K562 (cell line): ENCODE measurements around the gene DIAPH1. TPM values are rescaled to one million over a fixed set of nuclear protein-coding genes. Genes with fewer than 3 reads are reported as not detected.

Experiments
- ATAC-seq: fragments of 200-7000 bp; cut with Tn5 transposase; 3 replicates; pipeline ENCODE4 v1.9.1; 2020; ENCODE audit warnings: moderate library complexity
- BruUV-seq: library from RNA; stranded (reverse); fragments of 400-500 nt; replicated peaks from 2 replicates; lab custom pipeline; 2021; lab: Mats Ljungman, UMichigan
- CTCF ChIA-PET: fragments of 300-600 bp; formaldehyde crosslinking; extraction: SDS; loops from one replicate; lab custom pipeline; 2021; ENCODE audit warnings: low intra/inter-chr PET ratio; lab: Yijun Ruan, JAX
- POLR2A ChIA-PET: fragments of 300-600, 350-650 bp; sonication (Branson Sonifier 250); formaldehyde crosslinking; extraction: SDS; loops from one replicate; lab custom pipeline; 2021; ENCODE audit warnings: antibody characterized with exemption, inconsistent platforms; lab: Yijun Ruan, JAX
- DNase-seq, 4 experiments: peaks; one replicate each; pipeline versions ENCODE4 v3.0.0 to v3.0.0-alpha.2; 2011 to 2018; ENCODE audit warnings: low spot score in 3 of 4, mixed read lengths in 3 of 4; ENCODE audit errors: extremely low read depth in 1 of 4
- FAIRE-seq: peaks from 2 replicates; lab custom pipeline; 2011; peaks lifted over from hg19 to GRCh38; lab: Jason Lieb, UNC
- H2AFZ ChIP-seq: 2 replicates; pipeline ENCODE4 v1.6.0; 2011; ENCODE audit warnings: low read depth, low read length, control low read depth, inconsistent platforms
- H3K27ac ChIP-seq: fragments of 200-600 bp; 3 replicates; pipeline ENCODE4 v1.8.0; 2011; ENCODE audit warnings: low read depth, mild to moderate bottlenecking, control low read depth, inconsistent platforms, low read length, moderate library complexity, mixed read lengths; ENCODE audit errors: extremely low read depth
- H3K27me3 ChIP-seq, 2 experiments: fragments of 300-600 bp in 1 of 2; 2 replicates in 1 of 2; 3 replicates in 1 of 2; pipeline versions ENCODE4 v1.6.0 to v1.8.0; 2011; ENCODE audit warnings: inconsistent platforms in 2 of 2, low read length in 2 of 2, mild to moderate bottlenecking in 1 of 2, mixed read lengths in 1 of 2, moderate library complexity in 1 of 2; ENCODE audit not compliant: control insufficient read depth in 2 of 2, insufficient read depth in 2 of 2
- H3K36me3 ChIP-seq: fragments of 300-600 bp; 3 replicates; pipeline ENCODE4 v1.8.0; 2011; ENCODE audit warnings: mild to moderate bottlenecking, low read length, inconsistent platforms; ENCODE audit not compliant: control insufficient read depth, insufficient read depth
- H3K4me1 ChIP-seq, 2 experiments: fragments of 200-600 bp in 1 of 2; replicated peaks in 1 of 2; 2 replicates in 1 of 2; 3 replicates in 1 of 2; pipeline versions ENCODE4 v1.5.1 to v1.8.0; 2011; ENCODE audit warnings: inconsistent platforms in 2 of 2, low read length in 2 of 2, mild to moderate bottlenecking in 1 of 2, mixed read lengths in 1 of 2, moderate library complexity in 1 of 2; ENCODE audit not compliant: control insufficient read depth in 2 of 2, insufficient read depth in 2 of 2
- H3K4me2 ChIP-seq: 2 replicates; pipeline ENCODE4 v1.6.1; 2011; ENCODE audit warnings: low read length, control low read depth, inconsistent platforms, mixed read lengths; ENCODE audit not compliant: insufficient read depth
- H3K4me3 ChIP-seq: fragments of 200-600 bp; sonication (generic), shearing (Covaris generic); 2 replicates; pipeline ENCODE4 v1.5.1; 2016; ENCODE audit warnings: control low read depth, inconsistent platforms
- H3K79me2 ChIP-seq: fragments of 200-600 bp; 3 replicates; pipeline ENCODE4 v1.8.0; 2011; ENCODE audit warnings: low read length, inconsistent platforms; ENCODE audit not compliant: control insufficient read depth, insufficient read depth
- H3K9ac ChIP-seq, 2 experiments: 2 replicates each; pipeline versions ENCODE4 v1.6.0 to v1.6.1; 2011; ENCODE audit warnings: low read depth in 2 of 2, low read length in 2 of 2, control low read depth in 1 of 2, inconsistent platforms in 1 of 2, mild to moderate bottlenecking in 1 of 2, mixed read lengths in 1 of 2; ENCODE audit not compliant: insufficient read depth in 1 of 2
- H3K9me1 ChIP-seq: one replicate; pipeline ENCODE4 v1.6.0; 2011; ENCODE audit warnings: inconsistent platforms, mild to moderate bottlenecking, low read length, moderate library complexity; ENCODE audit not compliant: control insufficient read depth, insufficient read depth
- H3K9me3 ChIP-seq: replicated peaks from 2 replicates; pipeline ENCODE4 v1.5.1; 2011; ENCODE audit warnings: low read depth, low read length, inconsistent platforms; ENCODE audit not compliant: control insufficient read depth, insufficient read depth
- H4K20me1 ChIP-seq: replicated peaks from 2 replicates; pipeline ENCODE4 v1.6.1; 2011; ENCODE audit warnings: low read length, inconsistent platforms, mixed read lengths; ENCODE audit not compliant: control insufficient read depth, insufficient read depth
- MEIS2 ChIP-seq: fragments of 450-650 bp; IDR thresholded peaks from 2 replicates; pipeline ENCODE4 v1.6.1; 2014; ENCODE audit warnings: mild to moderate bottlenecking; ENCODE audit not compliant: partially characterized antibody
- RBM25 ChIP-seq: fragments of 200-400 bp; formaldehyde crosslinking; IDR thresholded peaks from 2 replicates; pipeline ENCODE4 v1.6.1; 2018; ENCODE audit warnings: low read length, low read depth, moderate library complexity; ENCODE audit not compliant: severe bottlenecking
- SOX6 ChIP-seq: fragments of 450-650 bp; IDR thresholded peaks from 2 replicates; pipeline ENCODE4 v1.6.1; 2014; ENCODE audit warnings: mild to moderate bottlenecking
- WGBS: fragments of 100-300 bp; shearing (Covaris generic); methylation state at CpG from one replicate; pipeline ENCODE4 v1.1.6; 2016; ENCODE audit warnings: low coverage, mixed read lengths; ENCODE audit not compliant: insufficient coverage; ENCODE audit errors: missing lambda C conversion rate; 5-methylcytosine and 5-hydroxymethylcytosine counted together
- in situ Hi-C: fragments of 300-500 bp; cut with MboI; formaldehyde crosslinking; loops from 4 replicates; pipeline ENCODE4 v1.15.0; 2018; ENCODE audit warnings: inconsistent platforms, mixed read lengths
- intact Hi-C: fragments of 100-400 bp; cut with micrococcal nuclease; formaldehyde crosslinking; loops from 2 replicates; pipeline ENCODE4 v1.14.2; 2022
- polyA plus RNA-seq, 8 experiments: library from polyadenylated mRNA; depleted of rRNA in 4 of 8; stranded (reverse) in 5 of 8; unstranded in 3 of 8; fragments of >200 nt; fragmentation: Nextera tagmentation in 2 of 8; fragmentation: Illumina TruSeq in 1 of 8; extraction: Ambion mirVana in 2 of 8; extraction: Trizol in 1 of 8; gene quantifications; 2 replicates each; pipeline versions ENCODE4 v1.2.1 to v1.2.3, GENCODE V29; 2011 to 2014; ENCODE audit warnings: inconsistent platforms in 1 of 8, missing spikeins in 1 of 8
- total RNA-seq, 7 experiments: library from RNA; depleted of rRNA in 6 of 7; stranded (reverse); fragments of >200 nt in 6 of 7; fragmentation: Illumina TruSeq in 2 of 7; extraction: Trizol in 2 of 7; gene quantifications; 2 replicates each; pipeline versions ENCODE4 v1.2.1 to v1.2.3, GENCODE V29; 2011 to 2021; ENCODE audit warnings: low replicate concordance in 1 of 7
- TF ChIP-seq, protein P1 (sequence below): fragments of 250-450 bp; sonication (Bioruptor Pico); IDR thresholded peaks from 2 replicates; pipeline ENCODE4 v1.5.0; 2021; ENCODE audit warnings: mild to moderate bottlenecking, moderate library complexity
- TF ChIP-seq, protein P2 (sequence below): fragments of 250-450 bp; sonication (Bioruptor Pico); IDR thresholded peaks from 2 replicates; pipeline ENCODE4 v1.8.0; 2021; ENCODE audit warnings: moderate library complexity, mild to moderate bottlenecking, inconsistent platforms

The DIAPH1 gene
- total and polyA plus RNA-seq, 9 of the 15 experiments (the other 6 are each of a cell fraction or from before 2014, with no cell fraction given) = 60.8 to 328 (median 97.8) TPM

DNA sequence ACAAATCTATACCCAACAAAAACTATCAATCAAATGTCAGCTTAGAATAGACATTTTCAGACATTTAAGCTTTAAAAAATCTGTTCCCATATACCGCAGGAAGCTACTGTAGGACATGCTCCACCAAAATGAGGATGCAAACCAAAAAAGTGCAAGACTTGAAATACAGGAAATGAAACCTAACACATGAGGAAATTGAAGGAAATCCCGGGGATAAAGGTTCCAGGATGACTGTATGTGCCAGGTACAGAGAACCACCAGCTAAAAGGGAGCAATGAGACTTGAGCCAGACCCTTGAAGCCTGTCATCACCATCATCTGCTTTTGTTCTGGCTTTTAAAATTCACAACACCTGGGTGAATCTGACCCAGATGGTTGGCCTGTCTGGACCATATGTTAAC, 21.4 kb downstream of the DIAPH1 start:
- no peak overlapping the region for H3K9ac ChIP-seq
- intact Hi-C loops = no loop called here
- 0 out of 3 replicates have a peak, but pooled peaks have one; percentile 9 for ATAC-seq
- no peak for DNase-seq
- TF ChIP-seq, protein P1, sequence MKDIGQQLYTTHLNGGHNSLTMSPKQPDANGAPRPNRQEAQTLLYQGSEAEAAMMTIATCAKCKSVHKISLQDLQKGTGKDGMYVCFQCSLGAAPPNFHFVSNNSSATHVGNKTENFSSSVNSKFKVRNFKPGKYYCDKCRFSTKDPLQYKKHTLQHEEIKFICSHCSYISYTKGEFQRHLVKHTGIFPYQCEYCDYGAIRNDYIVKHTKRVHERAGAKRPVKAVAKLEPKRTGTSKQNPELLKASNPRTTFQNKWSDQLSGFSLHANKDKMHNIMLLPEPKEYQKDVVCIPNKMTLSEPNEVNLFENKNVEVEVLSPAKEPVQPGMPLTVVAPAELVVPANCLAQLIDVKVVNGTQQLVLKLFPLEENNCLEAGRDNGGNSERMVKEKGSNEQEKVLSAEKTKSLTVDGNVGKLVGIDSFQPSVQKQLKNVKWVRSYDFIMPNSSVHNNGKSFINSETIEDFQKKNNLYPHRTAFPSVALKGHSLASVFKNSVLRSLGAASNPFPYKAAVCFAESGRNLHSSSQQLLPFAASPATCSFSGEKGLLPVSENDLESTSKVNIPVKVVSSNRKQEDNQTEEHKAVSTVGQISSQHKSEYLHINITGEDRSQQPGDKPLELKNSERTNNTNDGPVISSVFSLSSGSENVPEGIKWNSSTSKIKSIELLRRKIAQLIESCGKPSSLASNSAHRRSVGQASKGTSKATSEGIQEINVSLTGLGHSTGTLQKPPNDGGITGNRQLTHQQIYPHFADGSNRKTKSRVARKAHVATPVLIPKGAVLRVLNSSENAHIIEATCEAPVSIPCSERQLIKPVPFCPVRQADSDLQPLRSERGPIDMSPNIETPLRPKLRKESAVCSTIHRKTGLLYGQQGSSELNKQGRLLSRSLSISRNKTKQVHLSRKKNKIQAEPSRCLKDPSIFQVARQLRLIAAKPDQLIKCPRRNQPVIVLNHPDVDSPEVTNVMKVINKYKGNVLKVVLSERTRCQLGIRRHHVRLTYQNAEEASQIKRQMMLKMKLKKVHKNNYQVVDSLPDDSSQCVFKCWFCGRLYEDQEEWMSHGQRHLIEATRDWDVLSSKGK = no peak
- TF ChIP-seq MEIS2 (peak; percentile 32), RBM25 (peak; percentile 14), SOX6 (no peak)
- TF ChIP-seq, protein P2, sequence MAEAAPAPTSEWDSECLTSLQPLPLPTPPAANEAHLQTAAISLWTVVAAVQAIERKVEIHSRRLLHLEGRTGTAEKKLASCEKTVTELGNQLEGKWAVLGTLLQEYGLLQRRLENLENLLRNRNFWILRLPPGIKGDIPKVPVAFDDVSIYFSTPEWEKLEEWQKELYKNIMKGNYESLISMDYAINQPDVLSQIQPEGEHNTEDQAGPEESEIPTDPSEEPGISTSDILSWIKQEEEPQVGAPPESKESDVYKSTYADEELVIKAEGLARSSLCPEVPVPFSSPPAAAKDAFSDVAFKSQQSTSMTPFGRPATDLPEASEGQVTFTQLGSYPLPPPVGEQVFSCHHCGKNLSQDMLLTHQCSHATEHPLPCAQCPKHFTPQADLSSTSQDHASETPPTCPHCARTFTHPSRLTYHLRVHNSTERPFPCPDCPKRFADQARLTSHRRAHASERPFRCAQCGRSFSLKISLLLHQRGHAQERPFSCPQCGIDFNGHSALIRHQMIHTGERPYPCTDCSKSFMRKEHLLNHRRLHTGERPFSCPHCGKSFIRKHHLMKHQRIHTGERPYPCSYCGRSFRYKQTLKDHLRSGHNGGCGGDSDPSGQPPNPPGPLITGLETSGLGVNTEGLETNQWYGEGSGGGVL (CRISPR knock-in tag) = no peak
- TF ChIP-seq, all 486 proteins: peak for 2
- Histone ChIP-seq H4K20me1 (0 out of 2 replicates have a peak, but pooled peaks cover 7% of the 10 kb centered on the region), H3K9me3 (no peaks in the 10 kb centered on the region), H3K4me1 (peaks cover 6 to 24% of the 10 kb centered on the region in 2 experiments; a peak in 3 of 5 replicates), H3K27ac (peak overlapping the region; percentile 29), H3K36me3 (peaks cover 62% of the 10 kb centered on the region), H3K27me3 (no peaks in the 10 kb centered on the region), H2AFZ (no peak overlapping the region), H3K4me3 (no peak overlapping the region), H3K79me2 (peaks cover 97% of the 10 kb centered on the region), H3K4me2 (no peak overlapping the region), H3K9me1 (no peaks in the 10 kb centered on the region)
- in situ Hi-C loops = no loop called here
- BruUV-seq = no TSS peak
- POLR2A ChIA-PET = interaction anchor here (0.6 to 3.1 kb wide), 5 partner anchors 9 to 534 kb away, joined by 4 to 16 read pairs (median 7); partner anchors contain the start of gene DIAPH1
- no peak for FAIRE-seq
- WGBS = 70% methylated on average over 2 of the region's 2 CpGs
- CTCF ChIA-PET = interaction anchor here (1.2 kb wide), 1 partner anchor 22 kb away, joined by 3 read pairs; no protein-coding TSS in a partner anchor
